Testis (tissue), 2 donors: ENCODE data around the gene DCUN1D1.

ENCODE experiments used
- CTCF ChIP-seq, 3 experiments: fragments of 450-650 bp in 2 of 3; fragments of 200-600 bp in 1 of 3; sonication (generic) in 1 of 3; IDR thresholded peaks; one replicate each; pipeline ENCODE4 v1.5.1; 2016 to 2019; ENCODE audit warnings: antibody characterized with exemption in 3 of 3, mild to moderate bottlenecking in 2 of 3, moderate library complexity in 1 of 3
- POLR2A ChIP-seq: fragments of 450-650 bp; IDR thresholded peaks from one replicate; pipeline ENCODE4 v1.6.1; 2017; ENCODE audit warnings: antibody characterized with exemption, mild to moderate bottlenecking, moderate library complexity

GRCh38 chr3:182964179-182964578 is 16.2 kb downstream of the DCUN1D1 start:
- TF ChIP-seq CTCF (IDR thresholded peaks at IDR 0.05) (no peak), POLR2A (no peak)
